Measurements from ENCODE around the gene CST6. TPM values are rescaled to one million over a fixed set of nuclear protein-coding genes. Genes with fewer than 3 reads are reported as not detected.

CST6 gene
- total RNA-seq, 2 donors from 2014 or later = 0.91 to 2.6 TPM

- ATAC-seq (no peak), DNase-seq (no peak)
- intact Hi-C loops (cut with DNase I) = no loop called here
Measured at GRCh38 chr11:66059966-66060680, 48.3 kb downstream of the CST6 start.

DNA sequence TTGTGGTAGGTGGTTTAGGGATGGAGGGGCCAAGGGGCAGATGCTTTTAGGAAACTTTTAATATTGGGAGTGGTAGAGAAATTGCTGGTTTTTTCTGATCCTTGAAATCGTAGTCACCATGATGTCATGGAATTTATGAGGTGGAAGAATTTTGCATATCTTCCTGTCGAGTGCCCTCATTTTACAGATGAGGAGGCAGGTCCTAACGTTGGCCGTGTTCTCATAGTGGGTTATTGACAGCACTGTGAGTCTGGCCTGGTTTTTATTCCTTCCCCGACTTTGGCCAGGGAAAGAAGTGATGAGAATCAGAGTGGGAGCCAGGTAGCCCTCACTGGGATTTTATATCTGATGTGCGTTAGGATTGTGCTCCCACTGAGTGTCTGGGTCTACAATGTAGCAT is 49.5 kb downstream of the CST6 start:
- DNase-seq = no peak
- intact Hi-C loops (cut with DNase I) = no loop called here
- no peak for ATAC-seq

DNA sequence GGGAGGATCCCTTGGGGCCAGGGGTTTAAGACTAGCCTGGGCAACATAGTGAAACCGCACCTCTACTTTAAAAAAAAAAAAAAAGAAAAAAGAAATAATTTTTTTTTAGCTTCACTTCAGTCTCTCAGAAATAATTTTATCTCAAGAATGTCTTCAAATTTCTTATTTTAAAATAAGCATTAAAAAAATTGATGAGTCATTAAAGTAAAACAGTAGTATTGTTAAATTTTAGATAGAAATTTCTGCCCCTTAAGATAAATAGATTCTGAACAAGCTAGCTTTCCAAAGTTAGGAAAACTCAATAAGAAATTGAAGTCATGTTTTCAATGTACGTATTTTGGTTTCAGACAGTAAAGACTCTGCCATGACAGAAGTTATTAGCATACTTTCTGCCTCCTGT is 50.6 kb downstream of the CST6 start:
- ATAC-seq (no peak), DNase-seq (no peak)
- intact Hi-C loops (cut with DNase I) = no loop called here

Other genes with a start within 250 kb of the CST6 start
- 10 to 100 TPM in 1 of 2 donors, 1 to 10 TPM in 1; 9.2 to 15.0 TPM for gene AP5B1, start 231.0 kb upstream of the CST6 start, total RNA-seq
- gene OVOL1, start 224.9 kb upstream of the CST6 start, total RNA-seq = not detected
- gene SNX32, start 178.0 kb upstream of the CST6 start, total RNA-seq = not detected
- 100 to 1,000 TPM; 439 to 554 TPM for gene CFL1, start 153.8 kb upstream of the CST6 start, total RNA-seq
- 10 to 100 TPM; 36.1 to 37.6 TPM for gene MUS81, start 151.6 kb upstream of the CST6 start, total RNA-seq
- gene EFEMP2, start 139.2 kb upstream of the CST6 start, total RNA-seq = 100 to 1,000 TPM in 1 of 2 donors, 10 to 100 TPM in 1; 98.0 to 103 TPM
- gene CTSW, start 132.2 kb upstream of the CST6 start, total RNA-seq = 1 to 10 TPM in 1 of 2 donors, under 1 TPM in 1; 0.99 to 2.7 TPM
- 10 to 100 TPM; 37.8 to 44.3 TPM for gene FIBP, start 123.5 kb upstream of the CST6 start, total RNA-seq
- gene CCDC85B, start 121.3 kb upstream of the CST6 start, total RNA-seq = 10 to 100 TPM; 45.8 to 63.5 TPM
- gene FOSL1, start 111.6 kb upstream of the CST6 start, total RNA-seq = 10 to 100 TPM in 1 of 2 donors, 1 to 10 TPM in 1; 1.3 to 11.1 TPM
- 10 to 100 TPM; 29.9 to 31.8 TPM for gene C11orf68, start 92.9 kb upstream of the CST6 start, total RNA-seq
- 10 to 100 TPM; 80.6 to 86.8 TPM for gene DRAP1, start 92.6 kb upstream of the CST6 start, total RNA-seq
- not detected for gene TSGA10IP, start 66.5 kb upstream of the CST6 start, total RNA-seq
- 10 to 100 TPM; 31.2 to 31.6 TPM for gene SART1, start 50.3 kb upstream of the CST6 start, total RNA-seq
- gene EIF1AD, start 9.9 kb upstream of the CST6 start, total RNA-seq = 10 to 100 TPM; 20.7 to 25.1 TPM
- gene BANF1, start 9.5 kb upstream of the CST6 start, total RNA-seq = 100 to 1,000 TPM; 186 to 209 TPM
- gene CATSPER1, start 14.5 kb downstream of the CST6 start, total RNA-seq = under 1 TPM in 1 of 2 donors, not detected in 1; 0.26 TPM
- 1 to 10 TPM; 7.8 to 9.8 TPM for gene GAL3ST3, start 37.2 kb downstream of the CST6 start, total RNA-seq
- gene SF3B2, start 40.4 kb downstream of the CST6 start, total RNA-seq = 100 to 1,000 TPM in 1 of 2 donors, 10 to 100 TPM in 1; 78.7 to 101 TPM
- gene PACS1, start 58.3 kb downstream of the CST6 start, total RNA-seq = 10 to 100 TPM; 51.6 to 74.4 TPM
- gene KLC2, start 245.7 kb downstream of the CST6 start, total RNA-seq = 10 to 100 TPM; 25.8 to 32.1 TPM

Data from left cardiac atrium (tissue), 4 donors.